B cell (primary cell): ENCODE results near the gene CYP26B1. TPM values are rescaled to one million over a fixed set of nuclear protein-coding genes. Genes with fewer than 3 reads are reported as not detected.

Source experiments
- ATAC-seq: fragments of 200-7000 bp; cut with Tn5 transposase; one replicate; pipeline ENCODE4 v1.10.0; 2021; ENCODE audit warnings: low read depth, mild to moderate bottlenecking, moderate number of reproducible peaks, moderate library complexity
- CTCF ChIA-PET: fragments of 350-600 bp; sonication (Branson Sonifier 250); formaldehyde crosslinking; loops from one replicate; lab custom pipeline; 2021; ENCODE audit warnings: antibody characterized with exemption, inconsistent platforms; lab: Charles Lee
- POLR2A ChIA-PET: fragments of 350-600 bp; sonication (Branson Sonifier 250); formaldehyde crosslinking; loops from one replicate; lab custom pipeline; 2021; ENCODE audit warnings: antibody characterized with exemption; lab: Charles Lee
- DNase-seq: peaks from one replicate; pipeline ENCODE4 v3.0.0; 2013
- H2AFZ ChIP-seq: 2 replicates; pipeline ENCODE4 v1.6.1; 2012; ENCODE audit warnings: mild to moderate bottlenecking, low read depth, low read length; ENCODE audit not compliant: insufficient read depth, poor library complexity, severe bottlenecking
- H3K27ac ChIP-seq, 2 donors: 1 replicate in 1 of 2; 2 replicates in 1 of 2; pipeline ENCODE4 v1.5.1; 2012 to 2013; ENCODE audit warnings: low read length in 2 of 2, mild to moderate bottlenecking in 2 of 2, moderate library complexity in 1 of 2
- H3K27me3 ChIP-seq, 4 experiments: fragments of 200-600 bp in 1 of 4; sonication (generic) in 1 of 4; replicated peaks in 1 of 4; 1 replicate in 2 of 4; 2 replicates in 2 of 4; pipeline versions ENCODE4 v1.6.1 to v1.7.0; 2013 to 2016; ENCODE audit warnings: low read length in 3 of 4, mild to moderate bottlenecking in 2 of 4, mixed read lengths in 1 of 4, moderate library complexity in 1 of 4; ENCODE audit not compliant: insufficient read depth in 4 of 4, control insufficient read depth in 3 of 4; ENCODE audit errors: control extremely low read depth in 1 of 4
- H3K36me3 ChIP-seq, 2 experiments: replicated peaks in 1 of 2; 1 replicate in 1 of 2; 2 replicates in 1 of 2; pipeline versions ENCODE4 v1.6.1 to v1.7.1; 2013; ENCODE audit warnings: low read length in 1 of 2; ENCODE audit not compliant: insufficient read depth in 2 of 2, control insufficient read depth in 1 of 2; ENCODE audit errors: control extremely low read depth in 1 of 2, extremely low read depth in 1 of 2
- H3K4me1 ChIP-seq, 2 donors: fragments of 200-600 bp in 1 of 2; sonication (generic) in 1 of 2; 1 replicate in 1 of 2; 2 replicates in 1 of 2; pipeline versions ENCODE4 v1.5.1 to v1.6.1; 2013 to 2017; ENCODE audit warnings: low read length in 2 of 2; ENCODE audit not compliant: control insufficient read depth in 2 of 2, insufficient read depth in 2 of 2
- H3K4me2 ChIP-seq: replicated peaks from 2 replicates; pipeline ENCODE3; 2012; ENCODE audit warnings: mild to moderate bottlenecking, low read depth, low read length; ENCODE audit not compliant: poor library complexity, severe bottlenecking
- H3K4me3 ChIP-seq, 5 experiments: fragments of 200-600 bp in 1 of 5; sonication (generic) in 1 of 5; 1 replicate in 3 of 5; 2 replicates in 2 of 5; pipeline versions ENCODE4 v1.5.1 to v1.7.0; 2011 to 2016; ENCODE audit warnings: low read length in 4 of 5, mild to moderate bottlenecking in 4 of 5, low read depth in 2 of 5, control low read depth in 1 of 5, moderate library complexity in 1 of 5; ENCODE audit not compliant: insufficient read depth in 1 of 5; ENCODE audit errors: control extremely low read depth in 1 of 5, extremely low read depth in 1 of 5
- H3K79me2 ChIP-seq: fragments of 200-600 bp; sonication (generic); one replicate; pipeline ENCODE4 v1.6.0; 2016; ENCODE audit warnings: low read length; ENCODE audit not compliant: control insufficient read depth, insufficient read depth
- H3K9ac ChIP-seq: fragments of 200-600 bp; sonication (generic); 2 replicates; pipeline ENCODE4 v1.6.1; 2017; ENCODE audit warnings: mild to moderate bottlenecking, low read length, moderate library complexity
- H3K9me3 ChIP-seq, 3 donors: one replicate each; pipeline versions ENCODE4 v1.6.1 to v1.7.1; 2013; ENCODE audit warnings: low read length in 2 of 3; ENCODE audit not compliant: control insufficient read depth in 2 of 3, insufficient read depth in 1 of 3; ENCODE audit errors: control extremely low read depth in 1 of 3
- H4K20me1 ChIP-seq: 2 replicates; pipeline ENCODE4 v1.6.0; 2012; ENCODE audit warnings: mild to moderate bottlenecking, low read length; ENCODE audit not compliant: insufficient read depth, control insufficient read depth, poor library complexity, severe bottlenecking
- H3K27ac Mint-ChIP-seq: one replicate; pipeline ENCODE4 v1.8.0; 2021; ENCODE audit warnings: mixed read lengths
- H3K27me3 Mint-ChIP-seq: one replicate; pipeline ENCODE4 v1.8.0; 2021; ENCODE audit warnings: mixed read lengths
- H3K4me1 Mint-ChIP-seq: one replicate; pipeline ENCODE4 v1.8.0; 2021; ENCODE audit warnings: mixed read lengths
- H3K4me3 Mint-ChIP-seq: one replicate; pipeline ENCODE4 v1.8.0; 2021; ENCODE audit warnings: mixed read lengths
- H3K9me3 Mint-ChIP-seq: one replicate; pipeline ENCODE4 v1.8.0; 2022; ENCODE audit warnings: mixed read lengths; ENCODE audit not compliant: insufficient read depth
- EZH2 ChIP-seq: IDR thresholded peaks from 2 replicates; pipeline ENCODE4 v1.6.1; 2012; ENCODE audit warnings: borderline replicate concordance, low read depth, mild to moderate bottlenecking, moderate library complexity, low read length; ENCODE audit not compliant: insufficient read depth, poor library complexity, severe bottlenecking
- WGBS: methylation state at CpG from one replicate; pipeline ENCODE4 v1.1.5; 2013; ENCODE audit warnings: missing lambda C conversion rate; ENCODE audit not compliant: insufficient coverage; 5-methylcytosine and 5-hydroxymethylcytosine counted together
- intact Hi-C: fragments of 100-400 bp; cut with micrococcal nuclease; formaldehyde crosslinking; loops from one replicate; pipeline ENCODE4 v1.10.0; 2022
- polyA plus RNA-seq: library from polyadenylated mRNA; depleted of rRNA; stranded (reverse); fragments of >200 nt; gene quantifications from 2 replicates; pipeline ENCODE4 v1.2.3, GENCODE V29; 2012
- total RNA-seq, 2 donors: library from RNA; stranded (reverse); fragments of 120-200 nt in 1 of 2; gene quantifications; 1 replicate in 1 of 2; 2 replicates in 1 of 2; pipeline versions ENCODE4 v1.2.3 to v1.2.4, GENCODE V29; 2013 to 2022
- TF ChIP-seq, protein P1 (sequence below): fragments of 200-600 bp; IDR thresholded peaks from one replicate; pipeline ENCODE4 v1.8.0; 2022; ENCODE audit warnings: antibody characterized with exemption, mild to moderate bottlenecking

The CYP26B1 gene
- total and polyA plus RNA-seq, 2 donors (not counting 1 experiment from before 2014, with no cell fraction given): not detected

DNA sequence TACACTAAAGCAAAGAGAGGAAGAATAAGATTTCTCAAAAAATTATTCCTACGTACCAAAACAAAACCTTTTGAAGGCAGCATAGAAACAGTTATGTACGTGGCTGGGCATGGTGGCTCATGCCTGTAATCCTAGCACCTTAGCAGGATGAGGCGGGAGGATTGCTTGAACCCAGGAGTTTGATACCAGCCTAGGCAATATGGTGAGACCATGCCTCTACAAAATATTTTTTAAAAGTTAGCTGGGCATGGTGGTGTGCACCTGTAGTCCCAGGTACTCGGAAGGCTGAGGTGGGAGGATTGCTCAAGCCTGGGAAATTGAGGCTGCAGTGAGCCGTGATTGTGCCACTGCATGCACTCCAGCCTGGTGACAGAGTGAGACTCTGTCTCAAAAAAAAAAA lies 14.9 kb upstream of the CYP26B1 start:
- H3K9me3 Mint-ChIP-seq: no peaks in the 10 kb centered on the region
- no CpG with 5 or more reads among the region's 5 CpGs for WGBS

DNA sequence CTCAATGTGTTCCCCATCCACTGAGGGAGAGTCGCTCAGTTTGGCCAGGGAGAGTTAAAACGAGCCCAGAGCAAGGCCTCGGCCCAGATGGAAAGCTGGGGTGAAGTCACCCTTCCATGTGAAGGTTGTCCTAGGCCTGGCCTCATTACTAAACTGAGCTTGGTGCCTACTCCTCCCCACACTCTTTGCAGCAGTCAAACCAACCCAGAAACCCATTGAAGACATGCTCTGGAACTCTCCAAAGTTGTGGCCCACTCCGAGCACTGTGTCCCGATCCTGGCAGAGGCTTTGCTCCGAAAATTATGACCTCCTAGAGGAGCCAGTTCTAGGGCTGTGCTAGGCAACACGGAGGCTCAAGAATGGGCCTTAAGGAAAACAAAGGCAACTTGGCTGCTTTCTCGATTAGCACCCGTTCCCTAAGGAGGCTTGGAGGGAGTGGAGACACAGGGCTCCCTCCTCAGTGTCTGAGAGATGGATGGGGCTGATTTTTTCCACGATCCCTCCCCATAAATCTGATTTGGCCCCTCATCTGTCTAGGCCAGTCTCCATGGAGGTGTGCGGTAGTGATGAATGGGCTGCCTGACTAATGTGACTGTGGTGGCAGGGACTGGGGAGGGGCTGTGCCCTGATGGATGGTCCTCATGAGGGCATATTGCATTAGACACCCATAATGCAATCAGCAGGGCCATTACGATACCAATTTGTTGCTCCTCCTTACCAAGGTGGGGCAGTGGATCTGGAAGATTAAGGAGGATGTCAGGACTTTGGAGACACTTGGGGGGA lies 11.7 kb upstream of the CYP26B1 start:
- Histone ChIP-seq H3K4me3 (no peak overlapping the region), H2AFZ (no peak overlapping the region), H3K9me3 (no peaks in the 10 kb centered on the region), H3K27ac (no peak overlapping the region), H3K4me2 (no peak overlapping the region), H3K4me1 (no peaks in the 10 kb centered on the region), H4K20me1 (no peaks in the 10 kb centered on the region), H3K79me2 (no peaks in the 10 kb centered on the region), H3K27me3 (peaks cover 0 to 14% (median 7%) of the 10 kb centered on the region in 4 experiments), H3K36me3 (no peaks in the 10 kb centered on the region), H3K9ac (no peak overlapping the region)
- no peak for TF ChIP-seq EZH2
- TF ChIP-seq, protein P1, sequence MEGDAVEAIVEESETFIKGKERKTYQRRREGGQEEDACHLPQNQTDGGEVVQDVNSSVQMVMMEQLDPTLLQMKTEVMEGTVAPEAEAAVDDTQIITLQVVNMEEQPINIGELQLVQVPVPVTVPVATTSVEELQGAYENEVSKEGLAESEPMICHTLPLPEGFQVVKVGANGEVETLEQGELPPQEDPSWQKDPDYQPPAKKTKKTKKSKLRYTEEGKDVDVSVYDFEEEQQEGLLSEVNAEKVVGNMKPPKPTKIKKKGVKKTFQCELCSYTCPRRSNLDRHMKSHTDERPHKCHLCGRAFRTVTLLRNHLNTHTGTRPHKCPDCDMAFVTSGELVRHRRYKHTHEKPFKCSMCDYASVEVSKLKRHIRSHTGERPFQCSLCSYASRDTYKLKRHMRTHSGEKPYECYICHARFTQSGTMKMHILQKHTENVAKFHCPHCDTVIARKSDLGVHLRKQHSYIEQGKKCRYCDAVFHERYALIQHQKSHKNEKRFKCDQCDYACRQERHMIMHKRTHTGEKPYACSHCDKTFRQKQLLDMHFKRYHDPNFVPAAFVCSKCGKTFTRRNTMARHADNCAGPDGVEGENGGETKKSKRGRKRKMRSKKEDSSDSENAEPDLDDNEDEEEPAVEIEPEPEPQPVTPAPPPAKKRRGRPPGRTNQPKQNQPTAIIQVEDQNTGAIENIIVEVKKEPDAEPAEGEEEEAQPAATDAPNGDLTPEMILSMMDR: no peak
- DNase-seq: no peak
- H3K27ac Mint-ChIP-seq: no peak overlapping the region
- CTCF ChIA-PET: interaction anchor here (1.0 kb wide), 1 partner anchor 9 kb away, joined by 3 read pairs; no protein-coding TSS in a partner anchor
- POLR2A ChIA-PET: no interaction called here
- no peak overlapping the region for H3K4me3 Mint-ChIP-seq
- peaks cover 38% of the 10 kb centered on the region for H3K27me3 Mint-ChIP-seq
- 100% methylated on average over 8 of the region's 12 CpGs for WGBS
- intact Hi-C loops: no loop called here
- H3K9me3 Mint-ChIP-seq: no peaks in the 10 kb centered on the region
- ATAC-seq: no peak
- no peaks in the 10 kb centered on the region for H3K4me1 Mint-ChIP-seq

More for the DNA sequence above, 14.9 kb upstream of the CYP26B1 start:
- ChIA-PET CTCF (interaction anchor here (1.4 kb wide), 1 partner anchor 12 kb away, joined by 4 read pairs; no protein-coding TSS in a partner anchor), POLR2A (no interaction called here)
- DNase-seq: no peak
- H3K27me3 ChIP-seq: peaks cover 0 to 8% (median 6%) of the 10 kb centered on the region in 4 experiments
- H3K9me3 ChIP-seq: no peaks in the 10 kb centered on the region
- no peak overlapping the region for H2AFZ ChIP-seq
- no peak overlapping the region for H3K9ac ChIP-seq
- H3K36me3 ChIP-seq: no peaks in the 10 kb centered on the region
- TF ChIP-seq, protein P1: no peak
- no peak for TF ChIP-seq EZH2
- Mint-ChIP-seq H3K4me3 (no peak overlapping the region), H3K27me3 (peaks cover 26% of the 10 kb centered on the region), H3K27ac (no peak overlapping the region), H3K4me1 (no peaks in the 10 kb centered on the region)
- H3K4me2 ChIP-seq: no peak overlapping the region
- no peak for ATAC-seq
- no peaks in the 10 kb centered on the region for H3K4me1 ChIP-seq
- intact Hi-C loops: no loop called here
- H3K4me3 ChIP-seq: no peak overlapping the region
- H3K27ac ChIP-seq: no peak overlapping the region
- no peaks in the 10 kb centered on the region for H4K20me1 ChIP-seq
- no peaks in the 10 kb centered on the region for H3K79me2 ChIP-seq
